Stimulated activated naive B cell treated with anti-CD40 and anti-IgM and Interleukin-4, amounts not matched to agents 10 μg/mL and 1 μg/mL and 100 μg/mL, for 72 hours (primary cell): ENCODE data around the gene LMTK2.

Experiments used
- ATAC-seq, 2 donors: fragments of 150-1000 bp; cut with Tn5 transposase; replicated peaks; 2 replicates each; pipeline ENCODE4 v1.10.0; 2021; ENCODE audit warnings: moderate library complexity in 1 of 2
- DNase-seq: peaks from one replicate; pipeline ENCODE4 v3.0.0; 2021
- H3K27ac Mint-ChIP-seq: one replicate; pipeline ENCODE4 v1.8.0; 2022; ENCODE audit warnings: mild to moderate bottlenecking, mixed read lengths
- H3K27me3 Mint-ChIP-seq, 2 donors: one replicate each; pipeline ENCODE4 v1.8.0; 2022; ENCODE audit warnings: mixed read lengths in 2 of 2
- H3K36me3 Mint-ChIP-seq, 2 donors: one replicate each; pipeline ENCODE4 v1.8.0; 2022; ENCODE audit warnings: mixed read lengths in 2 of 2, mild to moderate bottlenecking in 1 of 2
- H3K4me1 Mint-ChIP-seq, 2 donors: one replicate each; pipeline ENCODE4 v1.8.0; 2022; ENCODE audit warnings: mixed read lengths in 2 of 2, mild to moderate bottlenecking in 1 of 2
- H3K4me3 Mint-ChIP-seq, 2 donors: one replicate each; pipeline ENCODE4 v1.8.0; 2022; ENCODE audit warnings: mild to moderate bottlenecking in 2 of 2, mixed read lengths in 2 of 2, moderate library complexity in 1 of 2
- H3K9me3 Mint-ChIP-seq, 2 donors: one replicate each; pipeline ENCODE4 v1.8.0; 2022; ENCODE audit warnings: mixed read lengths in 2 of 2, mild to moderate bottlenecking in 1 of 2

Gene LMTK2

GRCh38 chr7:98203261-98203963 lies 96.8 kb downstream of the LMTK2 start:
- Mint-ChIP-seq H3K4me3 (peak overlapping the region; percentile 48 to 80), H3K4me1 (peaks cover 44 to 62% of the 10 kb centered on the region in 2 donors), H3K27ac (peak overlapping the region; percentile 95), H3K27me3 (peaks cover 8 to 37% of the 10 kb centered on the region in 2 donors), H3K36me3 (peaks cover 38 to 40% of the 10 kb centered on the region in 2 donors), H3K9me3 (no peaks in the 10 kb centered on the region)
- DNase-seq (peak; percentile 60), ATAC-seq (peak; percentile 39 to 59)

GRCh38 chr7:98203964-98204605 lies 97.4 kb downstream of the LMTK2 start:
- peaks cover 37 to 44% of the 10 kb centered on the region in 2 donors for H3K36me3 Mint-ChIP-seq
- no peaks in the 10 kb centered on the region for H3K9me3 Mint-ChIP-seq
- DNase-seq (no peak), ATAC-seq (no peak)
- no peak overlapping the region for H3K4me3 Mint-ChIP-seq
- peaks cover 42 to 58% of the 10 kb centered on the region in 2 donors for H3K4me1 Mint-ChIP-seq
- H3K27ac Mint-ChIP-seq: no peak overlapping the region
- peaks cover 10 to 35% of the 10 kb centered on the region in 2 donors for H3K27me3 Mint-ChIP-seq

GRCh38 chr7:98204670-98205069 lies 98.0 kb downstream of the LMTK2 start:
- ATAC-seq (no peak), DNase-seq (no peak)
- Mint-ChIP-seq H3K36me3 (peaks cover 34 to 46% of the 10 kb centered on the region in 2 donors), H3K4me1 (peaks cover 38 to 53% of the 10 kb centered on the region in 2 donors), H3K27me3 (peaks cover 11 to 33% of the 10 kb centered on the region in 2 donors), H3K9me3 (no peaks in the 10 kb centered on the region), H3K27ac (peak overlapping the region; percentile 62), H3K4me3 (no peak overlapping the region)

GRCh38 chr7:98205162-98205845 lies 98.6 kb downstream of the LMTK2 start:
- Mint-ChIP-seq H3K4me1 (peaks cover 34 to 47% of the 10 kb centered on the region in 2 donors), H3K4me3 (no peak overlapping the region), H3K27ac (no peak overlapping the region), H3K9me3 (no peaks in the 10 kb centered on the region), H3K36me3 (peaks cover 34 to 48% of the 10 kb centered on the region in 2 donors), H3K27me3 (peaks cover 16 to 39% of the 10 kb centered on the region in 2 donors)
- ATAC-seq (no peak), DNase-seq (no peak)

GRCh38 chr7:98206451-98207330 lies 100.0 kb downstream of the LMTK2 start:
- Mint-ChIP-seq H3K27me3 (peaks cover 17 to 43% of the 10 kb centered on the region in 2 donors), H3K27ac (no peak overlapping the region), H3K9me3 (no peaks in the 10 kb centered on the region), H3K36me3 (peaks cover 34 to 48% of the 10 kb centered on the region in 2 donors), H3K4me3 (no peak overlapping the region), H3K4me1 (peaks cover 27 to 36% of the 10 kb centered on the region in 2 donors)
- DNase-seq (no peak), ATAC-seq (no peak)

GRCh38 chr7:98209166-98209920 lies 102.7 kb downstream of the LMTK2 start:
- Mint-ChIP-seq H3K36me3 (peaks cover 27 to 42% of the 10 kb centered on the region in 2 donors), H3K27ac (no peak overlapping the region), H3K4me1 (peaks cover 6 to 22% of the 10 kb centered on the region in 2 donors), H3K27me3 (peaks cover 21 to 65% of the 10 kb centered on the region in 2 donors), H3K9me3 (no peaks in the 10 kb centered on the region), H3K4me3 (peak overlapping the region; percentile 24 to 39)
- no peak for DNase-seq
- ATAC-seq: no peak

- Mint-ChIP-seq H3K27ac (no peak overlapping the region), H3K36me3 (peaks cover 17 to 30% of the 10 kb centered on the region in 2 donors), H3K4me3 (peak overlapping the region; percentile 21 to 59), H3K27me3 (peaks cover 14 to 53% of the 10 kb centered on the region in 2 donors), H3K9me3 (no peaks in the 10 kb centered on the region), H3K4me1 (peaks cover 3 to 13% of the 10 kb centered on the region in 2 donors)
- ATAC-seq (no peak), DNase-seq (no peak)
Measured at GRCh38 chr7:98210513-98211220, 104.0 kb downstream of the LMTK2 start.

- H3K4me1 Mint-ChIP-seq: peaks cover 3 to 13% of the 10 kb centered on the region in 2 donors
- H3K27me3 Mint-ChIP-seq: peaks cover 14 to 47% of the 10 kb centered on the region in 2 donors
- peaks cover 16 to 28% of the 10 kb centered on the region in 2 donors for H3K36me3 Mint-ChIP-seq
- peak within 1 kb of the TSS; percentile 67 for H3K27ac Mint-ChIP-seq
- H3K9me3 Mint-ChIP-seq: no peaks in the 10 kb centered on the region
- ATAC-seq (no peak), DNase-seq (no peak)
- H3K4me3 Mint-ChIP-seq: peak within 1 kb of the TSS; percentile 52 to 59
Measured at GRCh38 chr7:98211221-98211675, 104.6 kb downstream of the LMTK2 start, which contains the start of gene BHLHA15. TSS of gene BHLHA15 (plus strand) at chr7:98211439. CDS start at chr7:98212310, 871 bp downstream.

- H3K36me3 Mint-ChIP-seq: peaks cover 15 to 28% of the 10 kb centered on the region in 2 donors
- no peaks in the 10 kb centered on the region for H3K9me3 Mint-ChIP-seq
- ATAC-seq: no peak
Measured at GRCh38 chr7:98211676-98212531, 105.2 kb downstream of the LMTK2 start.

GRCh38 chr7:98212532-98213041 lies 105.9 kb downstream of the LMTK2 start:
- ATAC-seq: no peak

More at GRCh38 chr7:98211676-98212531, 105.2 kb downstream of the LMTK2 start:
- Mint-ChIP-seq H3K4me3 (peak overlapping the region; percentile 44 to 52), H3K27ac (peak overlapping the region; percentile 67), H3K27me3 (peaks cover 14 to 45% of the 10 kb centered on the region in 2 donors), H3K4me1 (peaks cover 3 to 13% of the 10 kb centered on the region in 2 donors)
- no peak for DNase-seq

GRCh38 chr7:98213296-98213887 lies 106.7 kb downstream of the LMTK2 start:
- ATAC-seq (no peak), DNase-seq (no peak)
- H3K4me1 Mint-ChIP-seq: peaks cover 10 to 19% of the 10 kb centered on the region in 2 donors
- H3K4me3 Mint-ChIP-seq: no peak overlapping the region
- H3K27me3 Mint-ChIP-seq: peaks cover 14 to 44% of the 10 kb centered on the region in 2 donors
- peaks cover 18 to 29% of the 10 kb centered on the region in 2 donors for H3K36me3 Mint-ChIP-seq
- no peaks in the 10 kb centered on the region for H3K9me3 Mint-ChIP-seq
- H3K27ac Mint-ChIP-seq: no peak overlapping the region

More at GRCh38 chr7:98212532-98213041, 105.9 kb downstream of the LMTK2 start:
- H3K27ac Mint-ChIP-seq: no peak overlapping the region
- H3K36me3 Mint-ChIP-seq: peaks cover 13 to 23% of the 10 kb centered on the region in 2 donors
- DNase-seq: no peak
- peak overlapping the region; percentile 13 to 37 for H3K4me3 Mint-ChIP-seq
- H3K27me3 Mint-ChIP-seq: peaks cover 14 to 39% of the 10 kb centered on the region in 2 donors
- no peaks in the 10 kb centered on the region for H3K9me3 Mint-ChIP-seq
- peaks cover 3 to 13% of the 10 kb centered on the region in 2 donors for H3K4me1 Mint-ChIP-seq
